GM12892 (cell line): Measurements from ENCODE around the gene PLPP6.

Source experiments
- POLR2A ChIP-seq: IDR thresholded peaks from 2 replicates; pipeline ENCODE4 v1.6.1; 2011; ENCODE audit warnings: low read depth, low read length, control low read depth
- POLR2AphosphoS5 ChIP-seq: IDR thresholded peaks from 2 replicates; pipeline ENCODE4 v1.6.1; 2011; ENCODE audit warnings: low read depth, low read length, control low read depth
- TAF1 ChIP-seq: IDR thresholded peaks from 2 replicates; pipeline ENCODE4 v1.6.1; 2011; ENCODE audit warnings: low read depth, mild to moderate bottlenecking, control low read depth, low read length, borderline replicate concordance

DNA sequence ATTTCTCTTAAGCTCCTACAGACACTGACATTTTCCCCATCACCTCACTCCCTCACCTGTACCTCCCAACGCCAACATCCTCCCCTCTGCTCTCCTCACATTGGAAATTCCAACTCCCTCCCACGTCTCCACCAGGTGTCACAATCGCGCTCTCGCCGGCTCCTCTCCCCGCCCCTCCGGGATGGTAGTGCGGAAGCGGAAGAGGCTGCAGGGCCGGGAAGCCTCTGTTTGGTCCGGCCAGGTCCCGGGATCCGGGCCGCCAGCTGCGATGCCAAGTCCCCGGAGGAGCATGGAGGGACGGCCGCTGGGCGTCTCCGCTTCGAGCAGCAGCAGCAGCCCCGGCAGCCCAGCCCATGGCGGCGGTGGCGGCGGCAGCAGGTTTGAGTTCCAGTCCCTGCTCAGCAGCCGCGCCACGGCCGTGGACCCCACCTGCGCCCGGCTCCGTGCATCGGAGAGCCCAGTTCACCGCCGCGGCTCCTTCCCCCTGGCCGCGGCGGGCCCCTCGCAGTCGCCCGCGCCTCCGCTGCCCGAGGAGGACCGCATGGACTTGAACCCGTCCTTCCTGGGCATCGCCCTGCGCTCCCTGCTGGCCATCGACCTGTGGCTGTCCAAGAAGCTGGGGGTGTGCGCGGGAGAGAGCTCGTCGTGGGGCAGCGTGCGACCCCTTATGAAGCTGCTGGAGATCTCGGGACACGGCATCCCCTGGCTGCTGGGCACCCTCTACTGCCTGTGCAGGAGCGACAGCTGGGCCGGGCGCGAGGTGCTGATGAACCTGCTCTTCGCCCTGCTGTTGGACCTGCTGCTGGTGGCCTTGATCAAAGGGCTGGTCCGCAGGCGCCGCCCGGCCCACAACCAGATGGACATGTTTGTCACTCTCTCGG lies at the start of gene PLPP6:
- peak; percentile 57 for TF ChIP-seq POLR2AphosphoS5
- TF ChIP-seq POLR2A, result peak; percentile 70; the same call in 1 of the 2 replicates
- no peak for TF ChIP-seq TAF1
